ENCODE results near the gene CARF.

CARF gene

DNA sequence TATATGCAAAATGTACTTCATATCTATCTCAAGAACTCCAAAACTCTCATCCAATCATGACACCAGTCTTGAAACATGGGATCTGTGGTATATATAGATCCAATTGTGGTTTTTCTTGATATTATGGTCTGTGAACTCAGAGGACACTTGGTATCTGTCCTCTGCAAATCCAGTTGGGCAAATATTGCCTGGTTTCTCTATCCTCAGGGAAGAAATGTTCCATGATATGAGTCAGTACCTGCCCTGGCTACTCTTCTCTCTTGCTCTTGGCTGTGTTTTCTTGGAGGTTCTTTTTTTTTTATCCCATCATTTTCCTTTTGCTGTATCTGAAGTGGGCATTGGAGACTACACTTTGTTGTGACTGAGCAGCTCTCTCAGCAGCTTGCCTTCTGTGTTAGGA lies 113.5 kb downstream of the CARF start:
- DNase-seq (ENCODE audit: low read depth): no peak
- no peak overlapping the region for H3K4me3 ChIP-seq (ENCODE audit: low read length)
- TF ChIP-seq CTCF (conservative IDR thresholded peaks at IDR 0.05; ENCODE audit: low read depth, low read length): no peak

DNA sequence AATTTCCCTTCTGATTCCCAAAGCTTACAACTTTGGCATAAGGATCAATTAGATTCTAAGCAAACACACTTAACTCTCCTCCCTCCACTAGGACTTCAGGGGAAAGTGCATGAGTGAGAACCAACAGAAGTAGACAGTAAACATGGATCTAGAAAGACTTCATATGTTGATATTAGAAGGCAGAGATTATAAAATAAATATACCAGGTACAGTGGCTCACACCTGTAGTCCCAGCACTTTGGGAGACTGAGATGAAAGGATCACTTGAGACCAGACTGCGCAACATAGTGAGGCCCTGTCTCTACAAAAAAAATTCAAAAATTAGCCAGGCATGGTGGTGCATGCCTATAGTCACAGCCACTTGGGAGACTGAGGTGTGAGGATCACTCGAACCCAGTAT lies 118.5 kb downstream of the CARF start:
- no peak overlapping the region for H3K4me3 ChIP-seq (ENCODE audit: low read length)
- no peak for DNase-seq (ENCODE audit: low read depth)
- no peak for TF ChIP-seq CTCF (conservative IDR thresholded peaks at IDR 0.05; ENCODE audit: low read depth, low read length)

- DNase-seq (ENCODE audit: low read depth): no peak
- TF ChIP-seq CTCF (conservative IDR thresholded peaks at IDR 0.05; ENCODE audit: low read depth, low read length): no peak
- no peak overlapping the region for H3K4me3 ChIP-seq (ENCODE audit: low read length)
Measured at GRCh38 chr2:203030991-203031390, 118.9 kb downstream of the CARF start.

GRCh38 chr2:203033395-203033794 lies 121.3 kb downstream of the CARF start:
- no peak for TF ChIP-seq CTCF (conservative IDR thresholded peaks at IDR 0.05; ENCODE audit: low read depth, low read length)
- DNase-seq (ENCODE audit: low read depth): no peak
- H3K4me3 ChIP-seq (ENCODE audit: low read length): no peak overlapping the region

DNA sequence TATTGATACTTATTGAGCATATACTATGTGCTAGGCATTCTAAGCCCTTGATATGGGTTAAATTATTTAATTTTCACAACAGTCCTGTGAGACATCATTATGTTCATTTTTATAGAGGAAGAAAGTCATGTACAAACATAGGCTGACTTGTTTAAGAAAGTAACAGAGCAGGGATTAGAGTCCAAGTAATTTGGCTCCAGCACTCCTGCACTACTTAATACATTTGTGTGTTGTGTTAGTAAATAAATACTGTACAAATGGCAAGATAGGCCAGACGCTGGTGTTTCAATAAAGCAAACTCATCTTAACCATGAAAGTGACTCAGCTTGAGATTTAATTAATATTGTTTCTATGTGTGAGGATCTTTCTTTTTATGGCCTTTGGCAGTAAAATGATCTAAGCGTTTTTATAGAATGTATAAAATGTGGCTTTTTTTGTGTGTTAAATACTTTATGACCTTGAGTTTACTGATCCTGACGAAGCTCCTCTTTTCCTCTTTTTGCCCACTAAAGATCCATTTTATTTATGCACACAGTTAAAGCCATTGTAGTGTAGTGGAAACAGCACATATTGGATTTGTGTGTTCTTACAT lies 123.9 kb downstream of the CARF start:
- no peak for TF ChIP-seq CTCF (conservative IDR thresholded peaks at IDR 0.05; ENCODE audit: low read depth, low read length)
- no peak for DNase-seq (ENCODE audit: low read depth)
- H3K4me3 ChIP-seq (ENCODE audit: low read length): no peak overlapping the region
